H9 (cell line): ENCODE data around the gene TTF2. TPM values are rescaled to one million over a fixed set of nuclear protein-coding genes. Genes with fewer than 3 reads are reported as not detected.

Experiments
- DNase-seq: peaks from one replicate; pipeline ENCODE4 v3.0.0-alpha.2; 2017
- H2AFZ ChIP-seq: one replicate; pipeline ENCODE4 v1.6.1; 2013; ENCODE audit warnings: mild to moderate bottlenecking, low read length, control low read depth, moderate library complexity
- H2AK5ac ChIP-seq: 2 replicates; pipeline ENCODE4 v1.6.1; 2013; ENCODE audit warnings: low read length, control low read depth, mixed read lengths; ENCODE audit not compliant: insufficient read length
- H2BK120ac ChIP-seq: one replicate; pipeline ENCODE4 v1.6.1; 2013; ENCODE audit warnings: low read depth, mild to moderate bottlenecking, low read length, control low read depth, inconsistent platforms; ENCODE audit not compliant: poor library complexity, severe bottlenecking
- H2BK12ac ChIP-seq: 2 replicates; pipeline ENCODE4 v1.6.1; 2013; ENCODE audit warnings: low read length, control low read depth, mixed read lengths, low read depth; ENCODE audit not compliant: insufficient read length
- H2BK15ac ChIP-seq: 2 replicates; pipeline ENCODE4 v1.6.1; 2013; ENCODE audit warnings: low read depth, low read length, control low read depth
- H2BK20ac ChIP-seq: one replicate; pipeline ENCODE4 v1.6.1; 2013; ENCODE audit warnings: low read depth, mild to moderate bottlenecking, low read length, control low read depth, inconsistent platforms; ENCODE audit not compliant: poor library complexity, severe bottlenecking
- H2BK5ac ChIP-seq: 2 replicates; pipeline ENCODE4 v1.6.1; 2013; ENCODE audit warnings: low read length, control low read depth, mixed read lengths; ENCODE audit not compliant: insufficient read length
- H3K14ac ChIP-seq: 2 replicates; pipeline ENCODE4 v1.6.1; 2013; ENCODE audit warnings: low read length, control low read depth; ENCODE audit not compliant: insufficient read depth
- H3K18ac ChIP-seq: 2 replicates; pipeline ENCODE4 v1.6.1; 2013; ENCODE audit warnings: low read depth, mild to moderate bottlenecking, mixed read lengths, low read length, control low read depth; ENCODE audit not compliant: insufficient read length
- H3K23ac ChIP-seq: 2 replicates; pipeline ENCODE4 v1.6.1; 2013; ENCODE audit warnings: low read length, control low read depth, mixed read lengths, low read depth; ENCODE audit not compliant: insufficient read length
- H3K23me2 ChIP-seq: 2 replicates; pipeline ENCODE4 v1.6.1; 2013; ENCODE audit warnings: low read depth, mild to moderate bottlenecking, mixed read lengths, low read length, control low read depth; ENCODE audit not compliant: insufficient read length, poor library complexity, severe bottlenecking
- H3K27ac ChIP-seq: 2 replicates; pipeline ENCODE4 v1.5.1; 2013; ENCODE audit warnings: low read length, control low read depth, mixed read lengths, low read depth; ENCODE audit not compliant: insufficient read length
- H3K27me3 ChIP-seq: 2 replicates; pipeline ENCODE4 v1.6.1; 2013; ENCODE audit warnings: low read length, control low read depth, inconsistent platforms; ENCODE audit not compliant: insufficient read depth
- H3K4ac ChIP-seq: 2 replicates; pipeline ENCODE4 v1.6.1; 2013; ENCODE audit warnings: low read depth, mild to moderate bottlenecking, control low read depth, inconsistent platforms, low read length, moderate library complexity
- H3K4me1 ChIP-seq: 2 replicates; pipeline ENCODE4 v1.6.1; 2013; ENCODE audit warnings: low read length, control low read depth, inconsistent platforms; ENCODE audit not compliant: insufficient read depth
- H3K4me2 ChIP-seq: 2 replicates; pipeline ENCODE4 v1.6.1; 2013; ENCODE audit warnings: low read length, control low read depth, mixed read lengths; ENCODE audit not compliant: insufficient read length, insufficient read depth
- H3K56ac ChIP-seq: 2 replicates; pipeline ENCODE4 v1.6.1; 2013; ENCODE audit warnings: low read depth, mild to moderate bottlenecking, mixed read lengths, low read length, control low read depth; ENCODE audit not compliant: insufficient read length
- H3K79me1 ChIP-seq: 2 replicates; pipeline ENCODE4 v1.6.1; 2013; ENCODE audit warnings: low read depth, mild to moderate bottlenecking, moderate library complexity, low read length, control low read depth, inconsistent platforms; ENCODE audit not compliant: insufficient read depth, poor library complexity, severe bottlenecking
- H3K79me2 ChIP-seq: 2 replicates; pipeline ENCODE4 v1.6.1; 2013; ENCODE audit warnings: low read length, control low read depth, inconsistent platforms; ENCODE audit not compliant: insufficient read depth
- H3K9ac ChIP-seq: 2 replicates; pipeline ENCODE4 v1.6.1; 2013; ENCODE audit warnings: low read length, control low read depth, mixed read lengths; ENCODE audit not compliant: insufficient read length; ENCODE audit errors: extremely low read depth
- H3K9me3 ChIP-seq: one replicate; pipeline ENCODE4 v1.6.1; 2013; ENCODE audit warnings: low read depth, low read length, inconsistent platforms; ENCODE audit not compliant: control insufficient read depth
- H3T11ph ChIP-seq: one replicate; pipeline ENCODE4 v1.6.1; 2013; ENCODE audit warnings: mild to moderate bottlenecking, low read length, control low read depth, inconsistent platforms
- H4K20me1 ChIP-seq: one replicate; pipeline ENCODE4 v1.6.1; 2013; ENCODE audit not compliant: control insufficient read depth, insufficient read length, insufficient read depth
- H4K5ac ChIP-seq: 2 replicates; pipeline ENCODE4 v1.6.1; 2013; ENCODE audit warnings: low read depth, mild to moderate bottlenecking, mixed read lengths, low read length, control low read depth; ENCODE audit not compliant: insufficient read length
- H4K8ac ChIP-seq: replicated peaks from 2 replicates; pipeline ENCODE4 v1.6.1; 2013; ENCODE audit warnings: low read length, control low read depth, mixed read lengths, low read depth; ENCODE audit not compliant: insufficient read length
- H4K91ac ChIP-seq: 2 replicates; pipeline ENCODE4 v1.6.1; 2013; ENCODE audit warnings: low read depth, mild to moderate bottlenecking, moderate library complexity, mixed read lengths, low read length, control low read depth; ENCODE audit not compliant: insufficient read length
- H3K27ac Mint-ChIP-seq, 3 experiments: 2 replicates in 2 of 3; 3 replicates in 1 of 3; pipeline ENCODE4 v1.8.0; 2020 to 2021; ENCODE audit warnings: mixed read lengths in 3 of 3, mild to moderate bottlenecking in 1 of 3, moderate library complexity in 1 of 3
- H3K27me3 Mint-ChIP-seq: 2 replicates; pipeline ENCODE4 v1.8.0; 2021; ENCODE audit warnings: low read depth, mild to moderate bottlenecking, moderate library complexity, mixed read lengths
- H3K36me3 Mint-ChIP-seq, 3 experiments: 2 replicates in 2 of 3; 3 replicates in 1 of 3; pipeline ENCODE4 v1.8.0; 2020 to 2021; ENCODE audit warnings: low read depth in 3 of 3, mixed read lengths in 3 of 3; ENCODE audit not compliant: insufficient read depth in 1 of 3
- H3K4me1 Mint-ChIP-seq, 2 experiments: 2 replicates each; pipeline ENCODE4 v1.8.0; 2020; ENCODE audit warnings: mixed read lengths in 2 of 2
- H3K4me3 Mint-ChIP-seq, 2 experiments: 2 replicates in 1 of 2; 3 replicates in 1 of 2; pipeline ENCODE4 v1.8.0; 2020 to 2021; ENCODE audit warnings: mild to moderate bottlenecking in 2 of 2, mixed read lengths in 2 of 2, moderate library complexity in 1 of 2
- H3K9me3 Mint-ChIP-seq, 2 experiments: 2 replicates in 1 of 2; 3 replicates in 1 of 2; pipeline ENCODE4 v1.8.0; 2020; ENCODE audit warnings: mild to moderate bottlenecking in 2 of 2, mixed read lengths in 2 of 2, moderate library complexity in 1 of 2
- total RNA-seq: library from RNA; stranded (reverse); gene quantifications from 2 replicates; pipeline ENCODE4 v1.2.1, GENCODE V29; 2021
- TF ChIP-seq, protein P1 (sequence below): fragments of 200-600 bp; sonication (generic); conservative IDR thresholded peaks from 3 replicates; pipeline ENCODE4 v1.8.0; 2021; ENCODE audit warnings: antibody characterized with exemption, mild to moderate bottlenecking

Gene TTF2
- total RNA-seq, 1 experiment from 2014 or later = 86.4 TPM

DNA sequence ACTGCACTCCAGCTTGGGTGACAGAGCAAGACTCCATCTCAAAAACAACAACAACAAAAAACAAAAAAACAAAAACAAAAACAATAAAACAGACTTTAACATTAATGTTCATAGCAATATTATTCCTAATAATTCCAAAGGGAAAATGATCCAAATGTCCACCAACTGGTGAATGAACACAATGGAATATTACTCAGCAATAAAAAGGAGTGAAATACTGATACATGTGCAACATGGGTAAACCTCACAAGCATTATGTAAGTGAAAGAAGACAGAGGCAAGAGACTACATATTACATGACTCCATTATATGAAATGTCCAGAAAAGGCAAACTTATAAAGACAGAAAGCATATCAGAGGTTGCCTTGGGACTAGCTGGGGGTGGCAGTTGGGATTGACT is 6.1 kb upstream of the TTF2 start:
- Histone ChIP-seq H3K23ac (no peak overlapping the region), H2BK20ac (no peak overlapping the region), H3K9me3 (no peaks in the 10 kb centered on the region), H3T11ph (no peak overlapping the region), H2BK15ac (no peak overlapping the region), H3K4me2 (no peak overlapping the region), H3K27ac (no peak overlapping the region), H3K9ac (no peak overlapping the region), H4K5ac (no peak overlapping the region), H4K8ac (no peak overlapping the region), H3K23me2 (peaks cover 3% of the 10 kb centered on the region), H3K27me3 (no peaks in the 10 kb centered on the region), H3K18ac (no peak overlapping the region), H3K4me1 (no peaks in the 10 kb centered on the region), H2BK5ac (no peak overlapping the region), H3K79me2 (no peaks in the 10 kb centered on the region), H2AFZ (no peak overlapping the region), H2BK12ac (no peak overlapping the region), H3K4ac (no peak overlapping the region), H3K79me1 (no peaks in the 10 kb centered on the region), H4K20me1 (no peaks in the 10 kb centered on the region), H2BK120ac (no peak overlapping the region), H3K56ac (no peak overlapping the region), H2AK5ac (no peak overlapping the region), H3K14ac (no peak overlapping the region), H4K91ac (no peak overlapping the region)
- TF ChIP-seq, protein P1, sequence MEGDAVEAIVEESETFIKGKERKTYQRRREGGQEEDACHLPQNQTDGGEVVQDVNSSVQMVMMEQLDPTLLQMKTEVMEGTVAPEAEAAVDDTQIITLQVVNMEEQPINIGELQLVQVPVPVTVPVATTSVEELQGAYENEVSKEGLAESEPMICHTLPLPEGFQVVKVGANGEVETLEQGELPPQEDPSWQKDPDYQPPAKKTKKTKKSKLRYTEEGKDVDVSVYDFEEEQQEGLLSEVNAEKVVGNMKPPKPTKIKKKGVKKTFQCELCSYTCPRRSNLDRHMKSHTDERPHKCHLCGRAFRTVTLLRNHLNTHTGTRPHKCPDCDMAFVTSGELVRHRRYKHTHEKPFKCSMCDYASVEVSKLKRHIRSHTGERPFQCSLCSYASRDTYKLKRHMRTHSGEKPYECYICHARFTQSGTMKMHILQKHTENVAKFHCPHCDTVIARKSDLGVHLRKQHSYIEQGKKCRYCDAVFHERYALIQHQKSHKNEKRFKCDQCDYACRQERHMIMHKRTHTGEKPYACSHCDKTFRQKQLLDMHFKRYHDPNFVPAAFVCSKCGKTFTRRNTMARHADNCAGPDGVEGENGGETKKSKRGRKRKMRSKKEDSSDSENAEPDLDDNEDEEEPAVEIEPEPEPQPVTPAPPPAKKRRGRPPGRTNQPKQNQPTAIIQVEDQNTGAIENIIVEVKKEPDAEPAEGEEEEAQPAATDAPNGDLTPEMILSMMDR = no peak
- no peak for DNase-seq
- Mint-ChIP-seq H3K27ac (no peak overlapping the region), H3K4me3 (no peak overlapping the region), H3K36me3 (peaks cover 0 to 3% (median 0%) of the 10 kb centered on the region in 3 experiments; a peak in 1 of 7 replicates), H3K4me1 (peaks cover 6 to 18% of the 10 kb centered on the region in 2 experiments; a peak in 3 of 4 replicates), H3K9me3 (no peaks in the 10 kb centered on the region), H3K27me3 (no peaks in the 10 kb centered on the region)
